Esophagus muscularis mucosa (tissue), 4 donors: Measurements from ENCODE around the gene AGAP1. TPM values are rescaled to one million over a fixed set of nuclear protein-coding genes. Genes with fewer than 3 reads are reported as not detected.

ENCODE experiments used
- DNase-seq: peaks from one replicate; pipeline ENCODE4 v3.0.0-alpha.2; 2017; ENCODE audit errors: extremely low spot score
- H3K27ac ChIP-seq, 4 donors: fragments of 200-600 bp; sonication (generic); replicated peaks in 1 of 4; 1 replicate in 3 of 4; 2 replicates in 1 of 4; pipeline ENCODE4 v1.5.1; 2016 to 2019; ENCODE audit warnings: mild to moderate bottlenecking in 1 of 4
- H3K27me3 ChIP-seq, 4 donors: fragments of 200-600 bp; sonication (generic); one replicate each; pipeline versions ENCODE4 v1.5.1 to v1.6.0; 2016 to 2019
- H3K36me3 ChIP-seq, 4 donors: fragments of 200-600 bp; sonication (generic); one replicate each; pipeline ENCODE4 v1.5.1; 2016 to 2019
- H3K4me1 ChIP-seq, 4 donors: fragments of 200-600 bp; sonication (generic); one replicate each; pipeline ENCODE4 v1.5.1; 2016 to 2019
- H3K4me3 ChIP-seq, 4 donors: fragments of 200-600 bp; sonication (generic); 1 replicate in 2 of 4; 2 replicates in 2 of 4; pipeline ENCODE4 v1.5.1; 2016 to 2019; ENCODE audit warnings: mild to moderate bottlenecking in 4 of 4, moderate library complexity in 1 of 4
- H3K9me3 ChIP-seq, 4 donors: fragments of 200-600 bp; sonication (generic); 1 replicate in 3 of 4; 2 replicates in 1 of 4; pipeline ENCODE4 v1.5.1; 2016 to 2019
- EP300 ChIP-seq: sonication (generic); formaldehyde crosslinking; IDR thresholded peaks from one replicate; pipeline ENCODE4 v1.6.1; 2017; ENCODE audit warnings: antibody characterized with exemption
- POLR2A ChIP-seq: fragments of 450-650 bp; IDR thresholded peaks from one replicate; pipeline ENCODE4 v1.6.1; 2017; ENCODE audit warnings: antibody characterized with exemption, moderate library complexity, mild to moderate bottlenecking, low read depth
- POLR2AphosphoS5 ChIP-seq, 2 donors: sonication (generic); formaldehyde crosslinking; IDR thresholded peaks; one replicate each; pipeline ENCODE4 v1.6.1; 2017; ENCODE audit warnings: antibody characterized with exemption in 2 of 2
- WGBS: methylation state at CpG from one replicate; pipeline ENCODE4 v1.1.5; 2018; 5-methylcytosine and 5-hydroxymethylcytosine counted together
- intact Hi-C: fragments of 100-400 bp; cut with DNase I; formaldehyde crosslinking; loops from one replicate; pipeline ENCODE4 v1.15.1; 2023
- total RNA-seq, 4 donors: library from RNA; depleted of rRNA; stranded (reverse); fragments of >200 nt; gene quantifications; one replicate each; pipeline versions ENCODE4 v1.1.0 to v1.2.1, GENCODE V29; 2016
- TF ChIP-seq, protein P1 (sequence below), 3 experiments: fragments of 200-600 bp in 2 of 3; fragments of 450-650 bp in 1 of 3; sonication (generic) in 2 of 3; IDR thresholded peaks; one replicate each; pipeline ENCODE4 v1.5.1; 2017 to 2019; ENCODE audit warnings: antibody characterized with exemption in 3 of 3, mild to moderate bottlenecking in 2 of 3, moderate library complexity in 1 of 3

AGAP1 gene
- total RNA-seq, 4 donors from 2014 or later, result 37.9 to 62.4 (median 47.2) TPM

DNA sequence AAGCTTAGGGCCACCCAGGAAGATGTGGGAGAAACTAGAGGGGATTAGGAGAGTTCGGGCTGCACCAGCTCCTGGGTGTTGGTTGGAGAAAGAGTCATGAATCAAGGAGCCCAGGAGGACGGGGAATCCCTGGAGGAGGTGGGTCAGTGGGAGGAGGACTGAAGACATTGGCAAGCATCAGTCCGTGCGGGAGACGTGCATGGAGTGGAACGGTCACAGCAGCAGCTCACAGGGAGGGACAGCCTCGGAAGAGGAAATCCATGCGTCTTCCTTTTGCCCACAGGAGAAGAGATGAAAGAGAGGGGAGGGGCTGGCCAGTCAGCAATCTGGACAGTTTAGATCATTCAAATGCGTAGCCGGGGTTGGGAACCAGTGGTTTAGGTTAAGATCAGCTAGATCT lies 495.7 kb downstream of the AGAP1 start:
- Histone ChIP-seq H3K27me3 (no peaks in the 10 kb centered on the region), H3K36me3 (peaks cover 0 to 10% (median 0%) of the 10 kb centered on the region in 4 donors), H3K9me3 (no peaks in the 10 kb centered on the region), H3K4me1 (peaks cover 0 to 6% (median 2%) of the 10 kb centered on the region in 4 donors), H3K27ac (no peak overlapping the region), H3K4me3 (no peak overlapping the region)
- WGBS, result 95% methylated on average over 10 of the region's 10 CpGs
- TF ChIP-seq POLR2AphosphoS5 (IDR thresholded peaks at IDR 0.05), result no peak
- no peak for TF ChIP-seq EP300
- TF ChIP-seq POLR2A, result no peak
- TF ChIP-seq, protein P1, sequence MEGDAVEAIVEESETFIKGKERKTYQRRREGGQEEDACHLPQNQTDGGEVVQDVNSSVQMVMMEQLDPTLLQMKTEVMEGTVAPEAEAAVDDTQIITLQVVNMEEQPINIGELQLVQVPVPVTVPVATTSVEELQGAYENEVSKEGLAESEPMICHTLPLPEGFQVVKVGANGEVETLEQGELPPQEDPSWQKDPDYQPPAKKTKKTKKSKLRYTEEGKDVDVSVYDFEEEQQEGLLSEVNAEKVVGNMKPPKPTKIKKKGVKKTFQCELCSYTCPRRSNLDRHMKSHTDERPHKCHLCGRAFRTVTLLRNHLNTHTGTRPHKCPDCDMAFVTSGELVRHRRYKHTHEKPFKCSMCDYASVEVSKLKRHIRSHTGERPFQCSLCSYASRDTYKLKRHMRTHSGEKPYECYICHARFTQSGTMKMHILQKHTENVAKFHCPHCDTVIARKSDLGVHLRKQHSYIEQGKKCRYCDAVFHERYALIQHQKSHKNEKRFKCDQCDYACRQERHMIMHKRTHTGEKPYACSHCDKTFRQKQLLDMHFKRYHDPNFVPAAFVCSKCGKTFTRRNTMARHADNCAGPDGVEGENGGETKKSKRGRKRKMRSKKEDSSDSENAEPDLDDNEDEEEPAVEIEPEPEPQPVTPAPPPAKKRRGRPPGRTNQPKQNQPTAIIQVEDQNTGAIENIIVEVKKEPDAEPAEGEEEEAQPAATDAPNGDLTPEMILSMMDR (IDR thresholded peaks at IDR 0.05), result no peak
- intact Hi-C loops, result no loop called here
- no peak for DNase-seq

DNA sequence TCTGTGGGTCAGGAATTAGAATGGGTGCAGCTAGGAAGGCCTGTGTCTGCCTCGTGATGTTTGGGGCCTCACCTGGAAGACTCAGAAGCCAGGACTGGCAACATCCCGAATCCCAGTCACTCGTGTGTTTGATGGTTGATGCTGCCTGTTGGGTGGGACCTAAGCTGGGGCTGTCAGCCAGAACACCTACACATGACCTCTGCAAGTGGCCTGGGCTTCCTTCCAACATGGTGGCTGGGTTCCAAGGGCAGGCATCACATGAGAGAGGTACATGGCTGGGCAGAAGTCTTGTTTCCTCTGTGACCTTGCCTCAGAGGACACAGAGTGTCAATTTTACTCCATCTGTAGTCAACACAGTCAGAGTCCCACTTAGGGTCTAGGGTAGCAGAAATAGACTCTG lies 496.5 kb downstream of the AGAP1 start:
- H3K9me3 ChIP-seq, result no peaks in the 10 kb centered on the region
- TF ChIP-seq POLR2AphosphoS5 (IDR thresholded peaks at IDR 0.05), result no peak
- TF ChIP-seq, protein P1 (IDR thresholded peaks at IDR 0.05), result no peak
- TF ChIP-seq POLR2A, result no peak
- no peak for TF ChIP-seq EP300
- no peak overlapping the region for H3K4me3 ChIP-seq
- no peak for DNase-seq
- no peak overlapping the region for H3K27ac ChIP-seq
- H3K27me3 ChIP-seq, result no peaks in the 10 kb centered on the region
- intact Hi-C loops, result no loop called here
- peaks cover 0 to 10% (median 1%) of the 10 kb centered on the region in 4 donors for H3K36me3 ChIP-seq
- H3K4me1 ChIP-seq, result peaks cover 0 to 6% (median 2%) of the 10 kb centered on the region in 4 donors
- 72% methylated on average over 3 of the region's 3 CpGs for WGBS

DNA sequence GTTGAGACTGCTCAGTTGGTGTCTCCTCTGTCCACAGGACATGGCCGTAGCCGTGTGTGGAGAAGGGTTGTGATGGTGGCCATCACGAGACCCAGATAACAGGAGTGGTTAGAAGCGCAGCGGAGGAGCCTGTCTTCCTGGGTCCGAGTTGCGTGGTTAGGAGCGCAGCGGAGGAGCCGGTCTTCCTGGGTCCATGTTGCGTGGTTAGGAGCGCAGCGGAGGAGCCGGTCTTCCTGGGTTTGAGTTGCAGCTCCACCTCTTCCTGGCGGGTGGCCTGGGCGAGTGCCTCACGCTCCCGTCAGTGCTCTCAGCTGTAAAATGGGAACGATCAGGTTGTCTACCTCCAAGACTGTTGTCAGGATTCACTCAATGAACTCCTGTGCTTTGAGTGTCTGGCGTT lies 498.2 kb downstream of the AGAP1 start:
- no peaks in the 10 kb centered on the region for H3K27me3 ChIP-seq
- peaks cover 0 to 10% (median 3%) of the 10 kb centered on the region in 4 donors for H3K36me3 ChIP-seq
- H3K4me1 ChIP-seq, result peaks cover 0 to 6% (median 2%) of the 10 kb centered on the region in 4 donors
- no peak overlapping the region for H3K4me3 ChIP-seq
- H3K9me3 ChIP-seq, result no peaks in the 10 kb centered on the region
- intact Hi-C loops, result no loop called here
- DNase-seq, result no peak
- WGBS, result 92% methylated on average over 20 of the region's 20 CpGs
- TF ChIP-seq POLR2A, result no peak
- H3K27ac ChIP-seq, result no peak overlapping the region

DNA sequence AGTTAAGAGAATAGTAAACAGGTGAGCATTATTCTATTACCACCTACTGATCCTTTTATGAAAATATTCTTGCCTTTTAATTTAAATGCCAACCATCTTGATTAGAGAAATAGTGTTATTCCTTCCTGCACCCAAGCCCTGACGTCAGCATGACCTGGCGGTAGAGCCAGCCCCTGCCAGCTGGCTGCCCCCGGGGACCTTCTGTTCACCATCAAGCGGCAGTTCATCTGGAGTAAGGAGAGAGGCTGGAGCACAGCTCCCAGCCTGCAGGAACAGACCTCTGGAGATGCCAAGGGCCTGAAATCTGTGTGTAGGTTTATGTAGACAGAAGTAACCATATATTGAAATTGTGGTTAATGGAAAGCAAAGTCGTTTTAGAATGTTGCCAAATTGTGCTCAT lies 502.6 kb downstream of the AGAP1 start:
- Histone ChIP-seq H3K36me3 (peaks cover 0 to 21% (median 4%) of the 10 kb centered on the region in 4 donors), H3K4me3 (no peak overlapping the region), H3K4me1 (no peaks in the 10 kb centered on the region), H3K9me3 (no peaks in the 10 kb centered on the region), H3K27ac (no peak overlapping the region), H3K27me3 (no peaks in the 10 kb centered on the region)
- intact Hi-C loops, result no loop called here
- TF ChIP-seq POLR2AphosphoS5 (IDR thresholded peaks at IDR 0.05) (no peak), EP300 (no peak), POLR2A (no peak)
- TF ChIP-seq, protein P1 (IDR thresholded peaks at IDR 0.05), result no peak
- 74% methylated on average over 5 of the region's 5 CpGs for WGBS
- DNase-seq, result no peak

DNA sequence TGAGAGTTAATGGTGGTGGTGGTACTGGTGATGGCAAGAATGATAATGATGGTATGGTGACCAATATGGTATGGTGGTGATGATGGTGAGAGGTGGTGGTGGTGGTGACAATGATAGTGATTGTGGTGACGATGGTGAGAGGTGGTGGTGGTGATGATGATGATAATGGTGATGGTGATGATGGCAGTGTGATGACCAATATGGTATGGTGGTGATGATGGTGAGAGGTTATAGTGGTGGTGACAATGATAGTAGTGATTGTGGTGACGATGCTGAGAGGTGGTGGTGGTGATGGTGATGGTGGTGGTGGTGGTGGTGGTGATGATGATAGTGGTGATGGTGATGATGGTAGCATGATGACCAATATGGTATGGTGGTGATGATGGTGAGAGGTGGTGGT lies 505.2 kb downstream of the AGAP1 start:
- Histone ChIP-seq H3K36me3 (peaks cover 0 to 15% (median 7%) of the 10 kb centered on the region in 4 donors), H3K4me1 (no peaks in the 10 kb centered on the region)
- WGBS, result 91% methylated on average over 2 of the region's 2 CpGs

More for the DNA sequence above, 505.2 kb downstream of the AGAP1 start:
- H3K27ac ChIP-seq, result no peak overlapping the region
- H3K27me3 ChIP-seq, result no peaks in the 10 kb centered on the region
- TF ChIP-seq EP300 (no peak), POLR2AphosphoS5 (IDR thresholded peaks at IDR 0.05) (no peak), POLR2A (no peak)
- TF ChIP-seq, protein P1 (IDR thresholded peaks at IDR 0.05), result no peak
- no peak overlapping the region for H3K4me3 ChIP-seq
- no peaks in the 10 kb centered on the region for H3K9me3 ChIP-seq
- intact Hi-C loops, result no loop called here
- no peak for DNase-seq
